H1 (cell line): Measurements from ENCODE around the gene SBSN. TPM values are rescaled to one million over a fixed set of nuclear protein-coding genes. Genes with fewer than 3 reads are reported as not detected.

Experiments used
- CTCF ChIA-PET: fragments of 300-600 bp; sonication (Branson Sonifier 250); formaldehyde crosslinking; loops from one replicate; lab custom pipeline; 2021; ENCODE audit not compliant: partially characterized antibody; lab: Charles Lee
- POLR2A ChIA-PET: fragments of 300-600 bp; sonication (Branson Sonifier 250); formaldehyde crosslinking; loops from one replicate; lab custom pipeline; 2021; ENCODE audit warnings: inconsistent platforms; ENCODE audit not compliant: partially characterized antibody; lab: Charles Lee
- DNase-seq, 2 experiments: peaks; one replicate each; pipeline versions ENCODE4 v3.0.0 to v3.0.0-alpha.2; 2010 to 2022; ENCODE audit warnings: low spot score in 2 of 2, low read depth in 1 of 2, mixed read lengths in 1 of 2
- FAIRE-seq: peaks from 2 replicates; lab custom pipeline; 2011; peaks lifted over from hg19 to GRCh38; lab: Jason Lieb, UNC
- H2AFZ ChIP-seq: 2 replicates; pipeline ENCODE4 v1.8.1; 2012; ENCODE audit warnings: low read length, inconsistent platforms
- H2AK5ac ChIP-seq: 2 replicates; pipeline ENCODE4 v1.6.1; 2013; ENCODE audit warnings: low read depth, low read length
- H2BK120ac ChIP-seq: replicated peaks from 2 replicates; pipeline ENCODE3; 2013; ENCODE audit warnings: low read depth, low read length, inconsistent platforms
- H2BK12ac ChIP-seq: 2 replicates; pipeline ENCODE4 v1.6.1; 2013; ENCODE audit warnings: low read depth, low read length
- H2BK15ac ChIP-seq: 2 replicates; pipeline ENCODE4 v1.6.1; 2013; ENCODE audit warnings: low read length
- H2BK20ac ChIP-seq: 2 replicates; pipeline ENCODE4 v1.6.1; 2013; ENCODE audit warnings: low read length
- H2BK5ac ChIP-seq: 2 replicates; pipeline ENCODE4 v1.6.1; 2013; ENCODE audit warnings: low read depth, low read length
- H3K14ac ChIP-seq: 2 replicates; pipeline ENCODE4 v1.6.1; 2013; ENCODE audit warnings: inconsistent platforms; ENCODE audit not compliant: insufficient read length
- H3K18ac ChIP-seq: 2 replicates; pipeline ENCODE4 v1.6.1; 2013; ENCODE audit warnings: low read length; ENCODE audit errors: extremely low read depth
- H3K23ac ChIP-seq: 2 replicates; pipeline ENCODE4 v1.6.1; 2013; ENCODE audit warnings: inconsistent platforms; ENCODE audit not compliant: insufficient read length
- H3K23me2 ChIP-seq: 2 replicates; pipeline ENCODE4 v1.6.1; 2013; ENCODE audit warnings: low read depth, low read length
- H3K27ac ChIP-seq: 2 replicates; pipeline ENCODE4 v1.6.1; 2011; ENCODE audit warnings: low read depth, low read length, inconsistent platforms
- H3K27me3 ChIP-seq, 4 experiments: replicated peaks in 1 of 4; 1 replicate in 1 of 4; 2 replicates in 3 of 4; pipeline versions ENCODE4 v1.6.1 to v1.8.1; 2011 to 2013; ENCODE audit warnings: low read length in 3 of 4, mild to moderate bottlenecking in 3 of 4, inconsistent platforms in 2 of 4, mixed read lengths in 2 of 4, moderate library complexity in 1 of 4; ENCODE audit not compliant: control insufficient read depth in 3 of 4, insufficient read depth in 3 of 4; ENCODE audit errors: extremely low read depth in 1 of 4
- H3K36me3 ChIP-seq, 4 experiments: 2 replicates each; pipeline versions ENCODE4 v1.6.1 to v1.8.1; 2011 to 2013; ENCODE audit warnings: mild to moderate bottlenecking in 4 of 4, low read length in 3 of 4, moderate library complexity in 2 of 4, control low read depth in 1 of 4, inconsistent platforms in 1 of 4; ENCODE audit not compliant: insufficient read depth in 4 of 4, control insufficient read depth in 2 of 4
- H3K4ac ChIP-seq: replicated peaks from 2 replicates; pipeline ENCODE3; 2013; ENCODE audit warnings: low read length, low read depth, mixed read lengths, inconsistent platforms; ENCODE audit not compliant: insufficient read length
- H3K4me1 ChIP-seq, 4 experiments: replicated peaks in 1 of 4; 1 replicate in 1 of 4; 2 replicates in 3 of 4; pipeline versions ENCODE4 v1.6.1 to v1.8.1; 2011 to 2013; ENCODE audit warnings: low read length in 3 of 4, inconsistent platforms in 2 of 4, mixed read lengths in 1 of 4; ENCODE audit not compliant: insufficient read depth in 4 of 4, control insufficient read depth in 3 of 4
- H3K4me2 ChIP-seq, 2 experiments: 2 replicates each; pipeline versions ENCODE4 v1.6.1 to v1.8.1; 2011 to 2013; ENCODE audit warnings: low read depth in 2 of 2, low read length in 2 of 2, control low read depth in 1 of 2, inconsistent platforms in 1 of 2, mild to moderate bottlenecking in 1 of 2; ENCODE audit not compliant: insufficient read depth in 1 of 2
- H3K4me3 ChIP-seq, 4 experiments: fragments of 200-600, 300-600 bp in 1 of 4; sonication (generic), shearing (Covaris generic), sonication (Bioruptor Twin) in 1 of 4; 2 replicates each; pipeline versions ENCODE4 v1.5.1 to v1.8.1; 2011 to 2016; ENCODE audit warnings: low read length in 4 of 4, low read depth in 3 of 4, control low read depth in 2 of 4, inconsistent platforms in 2 of 4, mild to moderate bottlenecking in 2 of 4, mixed read lengths in 1 of 4, moderate library complexity in 1 of 4; ENCODE audit not compliant: insufficient read depth in 2 of 4; ENCODE audit errors: extremely low read depth in 1 of 4
- H3K56ac ChIP-seq: replicated peaks from 2 replicates; pipeline ENCODE3; 2013; ENCODE audit warnings: low read depth, mild to moderate bottlenecking, mixed read lengths, low read length, inconsistent platforms; ENCODE audit not compliant: insufficient read length
- H3K79me1 ChIP-seq: 2 replicates; pipeline ENCODE4 v1.6.1; 2013; ENCODE audit warnings: low read depth, low read length, control low read depth
- H3K79me2 ChIP-seq, 2 experiments: 2 replicates each; pipeline versions ENCODE4 v1.6.1 to v1.8.1; 2012 to 2013; ENCODE audit warnings: low read length in 2 of 2, mild to moderate bottlenecking in 2 of 2, inconsistent platforms in 1 of 2; ENCODE audit not compliant: insufficient read depth in 2 of 2, control insufficient read depth in 1 of 2
- H3K9ac ChIP-seq, 4 experiments: replicated peaks in 1 of 4; 1 replicate in 1 of 4; 2 replicates in 3 of 4; pipeline versions ENCODE4 v1.6.1 to v1.8.1; 2011 to 2013; ENCODE audit warnings: low read depth in 3 of 4, low read length in 3 of 4, control low read depth in 2 of 4, mild to moderate bottlenecking in 2 of 4, moderate library complexity in 2 of 4, inconsistent platforms in 1 of 4; ENCODE audit errors: extremely low read depth in 1 of 4
- H3K9me3 ChIP-seq, 2 experiments: 2 replicates each; pipeline versions ENCODE4 v1.6.1 to v1.8.1; 2012 to 2013; ENCODE audit warnings: mild to moderate bottlenecking in 2 of 2, moderate library complexity in 2 of 2, control low read depth in 1 of 2, inconsistent platforms in 1 of 2, low read depth in 1 of 2, low read length in 1 of 2, mixed read lengths in 1 of 2; ENCODE audit not compliant: insufficient read depth in 2 of 2
- H4K20me1 ChIP-seq, 2 experiments: replicated peaks in 1 of 2; 2 replicates each; pipeline versions ENCODE3 to v1.8.1; 2011 to 2013; ENCODE audit warnings: inconsistent platforms in 2 of 2, low read length in 2 of 2, mild to moderate bottlenecking in 1 of 2; ENCODE audit not compliant: insufficient read depth in 2 of 2, control insufficient read depth in 1 of 2
- H4K5ac ChIP-seq: 2 replicates; pipeline ENCODE4 v1.6.1; 2013; ENCODE audit warnings: low read length, low read depth, mixed read lengths, inconsistent platforms; ENCODE audit not compliant: insufficient read length
- H4K8ac ChIP-seq: 2 replicates; pipeline ENCODE4 v1.8.0; 2013; ENCODE audit warnings: mild to moderate bottlenecking, moderate library complexity, low read length, inconsistent platforms; ENCODE audit not compliant: insufficient read depth; ENCODE audit errors: extremely low read depth
- H4K91ac ChIP-seq: replicated peaks from 2 replicates; pipeline ENCODE3; 2013; ENCODE audit warnings: low read length, mixed read lengths, inconsistent platforms; ENCODE audit not compliant: insufficient read length
- CBX5 ChIP-seq: fragments of 300-800, 300-1000 bp; sonication (generic); IDR thresholded peaks from 2 replicates; pipeline ENCODE4 v1.7.1; 2016; ENCODE audit warnings: antibody characterized with exemption, low read length, low read depth
- POLR2AphosphoS5 ChIP-seq: IDR thresholded peaks from 2 replicates; pipeline ENCODE4 v1.6.1; 2011; ENCODE audit warnings: low read depth, low read length
- SP4 ChIP-seq: IDR thresholded peaks from 2 replicates; pipeline ENCODE4 v1.6.1; 2012; ENCODE audit warnings: low read length, inconsistent platforms
- WGBS, 2 experiments: shearing (Covaris generic) in 1 of 2; methylation state at CpG; one replicate each; pipeline versions ENCODE4 v1.1.6 to v1.1.7; 2013 to 2015; ENCODE audit warnings: low lambda C conversion rate in 2 of 2, mixed read lengths in 2 of 2, inconsistent platforms in 1 of 2, low coverage in 1 of 2, missing lambda C conversion rate in 1 of 2; ENCODE audit not compliant: insufficient replicate concordance in 2 of 2, insufficient coverage in 1 of 2, insufficient read length in 1 of 2; ENCODE audit errors: extremely low coverage in 1 of 2, missing lambda C conversion rate in 1 of 2; 5-methylcytosine and 5-hydroxymethylcytosine counted together
- polyA plus RNA-seq, 7 experiments: library from polyadenylated mRNA; depleted of rRNA in 3 of 7; stranded (reverse) in 5 of 7; unstranded in 2 of 7; fragments of >200 nt in 5 of 7; fragments of 200-250 nt in 2 of 7; gene quantifications; 1 replicate in 5 of 7; 2 replicates in 1 of 7; 4 replicates in 1 of 7; pipeline versions ENCODE4 v1.2.1 to v1.2.3, GENCODE V29; 2011 to 2013; ENCODE audit warnings: missing spikeins in 2 of 7, mixed read lengths in 2 of 7
- total RNA-seq: library from RNA; stranded (reverse); fragmentation: NEBNext Ultra II Directional; extraction: Animal tissue kit (Norgen Biotek cat#: 25700); gene quantifications from 2 replicates; pipeline ENCODE4 v1.2.1, GENCODE V29; 2021

Gene SBSN
- total and polyA plus RNA-seq, 2 of the 8 experiments (the other 6 are each of a cell fraction or from before 2014, with no cell fraction given) = not detected

DNA sequence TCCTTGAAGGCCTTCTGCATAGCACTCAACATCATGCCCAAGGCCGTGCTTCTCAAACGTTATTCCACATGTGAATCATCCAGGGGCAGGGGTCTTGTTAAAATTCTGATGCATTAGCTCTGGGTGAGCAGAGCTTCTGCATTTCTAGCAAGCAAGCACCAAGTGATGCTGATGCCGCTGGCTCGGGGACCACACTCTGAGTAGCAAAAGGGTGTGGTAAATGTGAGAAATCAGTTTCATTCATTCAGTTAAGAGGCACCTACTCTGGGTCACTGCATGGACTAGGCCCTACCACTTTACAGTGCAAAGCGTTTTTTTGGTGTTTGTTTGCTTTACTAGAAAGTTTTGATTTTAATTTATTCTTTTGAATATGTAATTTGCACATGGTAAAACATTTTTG, 45.0 kb downstream of the SBSN start:
- 84% methylated on average over 5 of the region's 5 CpGs; no CpG with 5 or more reads in 1 of the 2 experiments for WGBS, 2 experiments
- no peak for TF ChIP-seq CBX5
- TF ChIP-seq POLR2AphosphoS5 = no peak
- no peak for TF ChIP-seq SP4

More for the DNA sequence above, 45.0 kb downstream of the SBSN start:
- POLR2A ChIA-PET = no interaction called here
- Histone ChIP-seq H3K79me1 (no peaks in the 10 kb centered on the region), H3K4ac (no peak overlapping the region), H3K4me3 (no peak overlapping the region), H3K23me2 (no peaks in the 10 kb centered on the region; the same call in 1 of the 2 replicates), H3K23ac (no peak overlapping the region), H3K9me3 (no peaks in the 10 kb centered on the region), H3K18ac (no peak overlapping the region), H3K27me3 (no peaks in the 10 kb centered on the region; a peak in 1 of 7 replicates), H2BK15ac (no peak overlapping the region), H4K8ac (no peak overlapping the region), H2BK12ac (no peak overlapping the region), H2BK20ac (no peak overlapping the region), H2BK120ac (no peak overlapping the region), H4K91ac (no peak overlapping the region), H3K4me1 (no peaks in the 10 kb centered on the region), H2AK5ac (no peak overlapping the region), H3K27ac (no peak overlapping the region), H3K4me2 (no peak overlapping the region), H4K20me1 (no peaks in the 10 kb centered on the region), H3K14ac (no peak overlapping the region), H3K56ac (no peak overlapping the region), H3K9ac (no peak overlapping the region), H3K36me3 (no peaks in the 10 kb centered on the region), H4K5ac (no peak overlapping the region), H2BK5ac (no peak overlapping the region), H2AFZ (no peak overlapping the region), H3K79me2 (no peaks in the 10 kb centered on the region)
- CTCF ChIA-PET = interaction anchor here (0.6 to 0.7 kb wide), 2 partner anchors 12 to 17 kb away, joined by 3 to 4 read pairs; no protein-coding TSS in a partner anchor
- FAIRE-seq (no peak), DNase-seq (no peak)
